Thyroid gland (tissue), 4 donors: ENCODE measurements around the gene HLCS. TPM values are rescaled to one million over a fixed set of nuclear protein-coding genes. Genes with fewer than 3 reads are reported as not detected.
"Not testable (repeated sequence)": the region's sequence is repeated elsewhere in the genome, so short reads cannot be mapped to it uniquely, and the experiment has no call there.

ENCODE experiments used
- DNase-seq, 2 donors: peaks; one replicate each; pipeline ENCODE4 v3.0.0-alpha.2; 2019
- H3K27ac ChIP-seq, 3 donors: fragments of 200-600 bp; sonication (generic); 1 replicate in 2 of 3; 2 replicates in 1 of 3; pipeline ENCODE4 v1.5.1; 2016 to 2019; ENCODE audit warnings: mild to moderate bottlenecking in 1 of 3, moderate library complexity in 1 of 3
- H3K27me3 ChIP-seq: fragments of 200-600 bp; sonication (generic); one replicate; pipeline ENCODE4 v1.5.1; 2019
- H3K36me3 ChIP-seq, 2 donors: fragments of 200-600 bp; sonication (generic); one replicate each; pipeline ENCODE4 v1.5.1; 2016 to 2019
- H3K4me1 ChIP-seq, 2 donors: fragments of 200-600 bp; sonication (generic); one replicate each; pipeline ENCODE4 v1.5.1; 2017 to 2019
- H3K4me3 ChIP-seq, 3 donors: fragments of 200-600 bp; sonication (generic); replicated peaks in 1 of 3; 1 replicate in 2 of 3; 2 replicates in 1 of 3; pipeline ENCODE4 v1.5.1; 2016; ENCODE audit warnings: mild to moderate bottlenecking in 1 of 3
- H3K9me3 ChIP-seq: fragments of 200-600 bp; sonication (generic); one replicate; pipeline ENCODE4 v1.5.1; 2017
- POLR2A ChIP-seq, 2 donors: fragments of 450-650 bp; IDR thresholded peaks; one replicate each; pipeline ENCODE4 v1.6.1; 2017; ENCODE audit warnings: antibody characterized with exemption in 2 of 2, mild to moderate bottlenecking in 2 of 2, moderate library complexity in 1 of 2
- WGBS, 2 donors: methylation state at CpG; one replicate each; pipeline ENCODE4 v1.1.5; 2017; 5-methylcytosine and 5-hydroxymethylcytosine counted together
- intact Hi-C: fragments of 100-400 bp; cut with DNase I; formaldehyde crosslinking; loops from one replicate; pipeline ENCODE4 v1.15.1; 2023
- total RNA-seq, 4 donors: library from RNA; depleted of rRNA; stranded (reverse); fragments of >200 nt; gene quantifications; one replicate each; pipeline ENCODE4 v1.2.3, GENCODE V29; 2016
- TF ChIP-seq, protein P1 (sequence below), 6 experiments: fragments of 200-600 bp in 3 of 6; fragments of 450-650 bp in 3 of 6; sonication (generic) in 3 of 6; IDR thresholded peaks; one replicate each; pipeline ENCODE4 v1.5.1; 2016 to 2019; ENCODE audit warnings: antibody characterized with exemption in 6 of 6, mild to moderate bottlenecking in 2 of 6, inconsistent platforms in 1 of 6, moderate library complexity in 1 of 6

Gene HLCS
- total RNA-seq, 4 donors from 2014 or later, result 34.2 to 70.7 (median 43.4) TPM

DNA sequence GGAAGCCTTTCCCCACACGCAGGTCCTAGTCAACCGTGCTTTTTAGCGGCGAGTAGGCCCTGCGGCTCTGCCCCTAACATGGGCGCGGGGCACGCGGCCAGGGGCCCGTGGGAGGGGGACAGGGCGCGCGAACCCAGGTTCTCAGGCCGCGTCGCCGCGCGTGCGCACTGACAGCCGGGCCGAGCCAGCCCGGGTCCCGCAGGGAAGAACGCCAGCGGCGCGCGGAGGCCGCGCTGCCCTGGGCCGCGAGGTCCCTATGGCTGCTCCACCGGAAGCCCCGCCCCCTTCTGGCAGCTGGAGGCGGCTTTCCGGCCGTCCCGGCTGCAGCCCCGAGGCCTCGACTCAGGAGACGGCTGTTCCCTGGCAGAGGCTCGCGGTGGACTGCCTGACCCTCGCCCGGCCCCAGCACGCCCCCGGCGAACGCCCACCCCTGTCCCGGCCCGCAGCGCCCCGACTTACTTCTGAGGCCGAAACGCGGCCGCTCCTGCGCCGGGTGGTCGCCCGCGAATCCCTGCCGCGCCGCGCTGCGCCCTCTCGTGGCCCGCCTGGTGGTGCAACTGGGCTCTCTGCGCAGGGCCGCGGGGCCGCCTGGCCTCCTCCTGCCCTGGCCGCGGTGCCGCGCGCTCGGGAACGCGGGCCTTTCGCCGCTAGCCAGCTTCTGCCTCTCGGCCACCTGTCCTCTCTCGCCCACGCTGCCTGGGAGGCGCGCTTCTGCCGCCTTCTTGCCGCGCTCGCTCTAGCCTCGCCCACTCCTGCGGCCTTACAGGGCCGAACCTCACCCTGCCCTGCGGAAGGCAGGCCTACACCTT is 23.4 kb upstream of the HLCS start:
- no peaks in the 10 kb centered on the region for H3K36me3 ChIP-seq
- peak; percentile 95 for DNase-seq
- peaks cover 0 to 5% of the 10 kb centered on the region in 2 donors for H3K4me1 ChIP-seq
- H3K27me3 ChIP-seq, result no peaks in the 10 kb centered on the region
- H3K27ac ChIP-seq, result peak overlapping the region; percentile 88 to 97 (median 96)
- H3K9me3 ChIP-seq, result no peaks in the 10 kb centered on the region
- TF ChIP-seq, protein P1, sequence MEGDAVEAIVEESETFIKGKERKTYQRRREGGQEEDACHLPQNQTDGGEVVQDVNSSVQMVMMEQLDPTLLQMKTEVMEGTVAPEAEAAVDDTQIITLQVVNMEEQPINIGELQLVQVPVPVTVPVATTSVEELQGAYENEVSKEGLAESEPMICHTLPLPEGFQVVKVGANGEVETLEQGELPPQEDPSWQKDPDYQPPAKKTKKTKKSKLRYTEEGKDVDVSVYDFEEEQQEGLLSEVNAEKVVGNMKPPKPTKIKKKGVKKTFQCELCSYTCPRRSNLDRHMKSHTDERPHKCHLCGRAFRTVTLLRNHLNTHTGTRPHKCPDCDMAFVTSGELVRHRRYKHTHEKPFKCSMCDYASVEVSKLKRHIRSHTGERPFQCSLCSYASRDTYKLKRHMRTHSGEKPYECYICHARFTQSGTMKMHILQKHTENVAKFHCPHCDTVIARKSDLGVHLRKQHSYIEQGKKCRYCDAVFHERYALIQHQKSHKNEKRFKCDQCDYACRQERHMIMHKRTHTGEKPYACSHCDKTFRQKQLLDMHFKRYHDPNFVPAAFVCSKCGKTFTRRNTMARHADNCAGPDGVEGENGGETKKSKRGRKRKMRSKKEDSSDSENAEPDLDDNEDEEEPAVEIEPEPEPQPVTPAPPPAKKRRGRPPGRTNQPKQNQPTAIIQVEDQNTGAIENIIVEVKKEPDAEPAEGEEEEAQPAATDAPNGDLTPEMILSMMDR (IDR thresholded peaks at IDR 0.05), result peak; percentile 21 to 98 (median 82)
- peak in 1 of 2 donors; percentile 57 for TF ChIP-seq POLR2A (IDR thresholded peaks at IDR 0.05)
- 2 to 9% methylated on average over 16 to 61 of the region's 97 CpGs for WGBS, 2 donors
- H3K4me3 ChIP-seq, result peak overlapping the region in 2 of 3 donors; percentile 36 to 65
- intact Hi-C loops, result loop anchor here (2.0 to 10.0 kb wide), 2 partner anchors 23 to 85 kb away; partner anchors contain the start of genes HLCS, PIGP and TTC3

DNA sequence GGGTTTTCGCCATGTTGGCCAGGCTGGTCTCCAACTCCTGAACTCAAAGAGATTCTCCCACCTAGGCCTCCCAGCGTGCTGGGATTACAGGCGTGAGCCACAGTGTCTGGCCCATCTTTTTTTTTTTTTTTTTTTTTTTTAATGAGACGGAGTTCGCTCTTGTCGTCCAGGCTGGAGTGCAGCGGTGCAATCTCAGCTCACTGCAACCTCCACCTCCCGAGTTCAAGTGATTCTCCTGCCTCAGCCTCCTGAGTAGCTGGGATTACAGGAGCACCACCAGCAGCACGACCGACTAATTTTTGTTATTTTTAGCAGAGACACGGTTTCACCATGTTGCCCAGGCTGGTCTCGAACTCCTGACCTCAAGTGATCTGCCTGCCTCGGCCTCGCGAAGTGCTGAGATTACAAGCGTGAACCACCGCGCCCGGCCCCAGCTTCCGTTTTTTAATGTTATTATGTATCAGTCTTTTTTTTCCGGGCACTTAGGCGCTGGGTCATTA is 22.8 kb upstream of the HLCS start:
- intact Hi-C loops, result loop anchor here (2.0 to 10.0 kb wide), 2 partner anchors 22 to 86 kb away; partner anchors contain the start of genes HLCS, PIGP and TTC3
- Histone ChIP-seq H3K4me3 (peak overlapping the region in 2 of 3 donors; percentile 32 to 65), H3K27ac (peak overlapping the region; percentile 88 to 97 (median 96))
- H3K9me3 ChIP-seq, H3K36me3 ChIP-seq, DNase-seq, H3K27me3 ChIP-seq, H3K4me1 ChIP-seq: not testable (repeated sequence)
- 41 to 44% methylated on average over 22 of the region's 22 CpGs for WGBS, 2 donors

DNA sequence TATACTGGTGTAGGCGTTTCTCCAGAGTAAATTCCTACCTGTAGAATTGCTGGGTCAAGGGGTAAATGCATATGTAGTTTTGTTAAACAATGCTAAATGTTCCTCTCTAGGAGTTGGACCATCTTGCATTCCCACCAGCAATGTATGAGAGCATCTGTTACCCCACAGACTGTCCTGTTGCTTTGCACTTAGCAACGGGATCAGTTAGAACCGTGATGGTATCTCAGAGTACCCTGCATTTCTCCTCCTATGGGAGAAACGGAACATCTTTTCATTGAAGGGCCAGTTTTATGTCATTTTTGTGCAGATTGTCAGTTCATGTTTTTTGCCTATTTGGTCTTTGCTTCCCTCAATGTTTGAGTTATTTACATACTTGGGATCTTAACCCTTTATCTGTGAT is 22.1 kb upstream of the HLCS start:
- Histone ChIP-seq H3K27me3 (no peaks in the 10 kb centered on the region), H3K4me1 (peaks cover 0 to 5% of the 10 kb centered on the region in 2 donors), H3K27ac (no peak overlapping the region), H3K9me3 (no peaks in the 10 kb centered on the region), H3K36me3 (no peaks in the 10 kb centered on the region), H3K4me3 (no peak overlapping the region)
- DNase-seq, result no peak
- intact Hi-C loops, result loop anchor here (2.0 to 10.0 kb wide), 2 partner anchors 22 to 86 kb away; partner anchors contain the start of genes HLCS, PIGP and TTC3
- 86 to 89% methylated on average over 4 of the region's 4 CpGs for WGBS, 2 donors
- TF ChIP-seq, protein P1 (IDR thresholded peaks at IDR 0.05), result no peak
- no peak for TF ChIP-seq POLR2A (IDR thresholded peaks at IDR 0.05)

DNA sequence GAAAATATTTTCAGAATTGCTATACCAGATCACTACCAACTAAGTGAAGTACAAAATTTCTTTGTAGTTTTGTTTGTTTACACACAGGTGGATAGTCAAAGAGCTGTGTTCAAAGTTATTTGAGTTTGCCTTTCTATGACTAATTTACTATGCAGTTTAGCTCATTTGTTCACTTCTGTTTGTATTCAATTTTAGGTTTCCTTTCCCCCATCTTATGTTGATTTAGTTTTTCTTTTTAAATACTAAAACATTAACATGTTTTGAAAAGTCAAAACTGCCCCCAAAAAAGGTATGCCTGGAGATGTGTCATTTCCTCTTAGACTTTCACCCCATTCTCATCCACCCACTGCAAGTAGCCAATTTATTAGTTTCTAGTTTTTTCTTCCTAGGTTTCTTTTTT is 21.4 kb upstream of the HLCS start:
- Histone ChIP-seq H3K4me1 (peaks cover 0 to 5% of the 10 kb centered on the region in 2 donors), H3K27ac (no peak overlapping the region), H3K27me3 (no peaks in the 10 kb centered on the region), H3K36me3 (no peaks in the 10 kb centered on the region), H3K9me3 (no peaks in the 10 kb centered on the region), H3K4me3 (no peak overlapping the region)
- intact Hi-C loops, result loop anchor here (2.0 to 10.0 kb wide), 2 partner anchors 21 to 87 kb away; partner anchors contain the start of genes HLCS, PIGP and TTC3
- TF ChIP-seq, protein P1 (IDR thresholded peaks at IDR 0.05), result no peak
- no peak for TF ChIP-seq POLR2A (IDR thresholded peaks at IDR 0.05)
- no peak for DNase-seq

DNA sequence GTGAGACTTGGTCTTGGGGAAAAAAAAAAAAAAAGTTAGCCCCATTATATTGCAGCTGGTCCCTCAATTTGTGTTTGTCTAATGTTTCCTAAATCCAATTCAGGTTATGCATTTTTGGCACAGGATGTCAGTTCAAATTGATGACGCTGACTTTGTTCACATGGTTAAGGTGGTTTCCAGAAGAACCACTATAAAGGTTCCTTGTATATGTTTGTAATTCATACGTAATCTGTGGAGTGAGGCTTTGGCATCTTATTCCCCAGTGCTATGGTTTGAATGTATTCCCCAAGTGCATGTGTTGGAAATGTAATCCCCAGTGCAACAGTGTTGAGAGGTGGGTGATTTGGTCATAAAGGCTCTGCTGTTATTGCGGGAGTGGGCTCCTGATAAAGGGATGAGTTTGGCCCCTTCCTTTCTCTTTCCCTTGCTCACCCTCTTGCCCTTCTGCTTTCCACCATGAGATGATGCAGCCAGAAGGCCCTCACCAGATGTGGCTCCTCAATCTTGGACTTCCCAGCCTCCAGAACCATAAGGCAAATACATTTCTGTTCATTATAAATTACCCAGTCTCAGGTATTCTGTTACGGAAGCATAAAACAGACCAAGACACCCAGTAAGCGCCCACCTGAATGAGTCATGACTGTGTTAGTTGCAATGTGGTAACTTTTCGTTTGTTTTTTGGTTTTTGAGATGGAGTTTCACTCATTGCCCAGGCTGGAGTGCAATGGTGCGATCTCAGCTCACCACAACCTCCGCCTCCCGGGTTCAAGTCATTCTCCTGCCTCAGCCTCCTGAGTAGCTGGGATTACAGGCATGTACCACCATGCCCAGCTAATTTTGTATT is 19.5 kb upstream of the HLCS start:
- WGBS, 2 donors, result 87 to 88% methylated on average over 9 of the region's 9 CpGs
- no peak for DNase-seq
- intact Hi-C loops, result loop anchor here (10.0 kb wide), 1 partner anchor 89 kb away; the partner anchor contains the start of genes PIGP and TTC3

More for the DNA sequence above, 19.5 kb upstream of the HLCS start:
- H3K27ac ChIP-seq, result no peak overlapping the region
- H3K9me3 ChIP-seq, result no peaks in the 10 kb centered on the region
- no peaks in the 10 kb centered on the region for H3K27me3 ChIP-seq
- no peaks in the 10 kb centered on the region for H3K36me3 ChIP-seq
- H3K4me3 ChIP-seq, result no peak overlapping the region
- TF ChIP-seq, protein P1 (IDR thresholded peaks at IDR 0.05), result no peak
- no peak for TF ChIP-seq POLR2A (IDR thresholded peaks at IDR 0.05)
- H3K4me1 ChIP-seq, result peaks cover 0 to 7% of the 10 kb centered on the region in 2 donors
